HG03520 (cell line): ENCODE results near the gene PAQR5.
"Not testable (repeated sequence)": the region's sequence is repeated elsewhere in the genome, so short reads cannot be mapped to it uniquely, and the experiment has no call there.

Experiments used
- ATAC-seq: cut with Tn5 transposase; IDR thresholded peaks from one replicate; pipeline ENCODE4 v1.9.1; 2021; ENCODE audit warnings: mild to moderate bottlenecking, moderate library complexity; ENCODE audit not compliant: unreplicated experiment

Gene PAQR5

GRCh38 chr15:69415381-69415780 lies 116.7 kb downstream of the PAQR5 start:
- no peak for ATAC-seq

- no peak for ATAC-seq
Observed at GRCh38 chr15:69417581-69417980, 118.9 kb downstream of the PAQR5 start.

- no peak for ATAC-seq
Observed at GRCh38 chr15:69421498-69421897, 122.8 kb downstream of the PAQR5 start.

GRCh38 chr15:69422336-69422895 lies 123.7 kb downstream of the PAQR5 start:
- ATAC-seq = no peak

GRCh38 chr15:69424001-69424400 lies 125.3 kb downstream of the PAQR5 start:
- no peak for ATAC-seq

- no peak for ATAC-seq
Observed at GRCh38 chr15:69424748-69425413, 126.2 kb downstream of the PAQR5 start.

- no peak for ATAC-seq
Observed at GRCh38 chr15:69433831-69434230, 135.1 kb downstream of the PAQR5 start.

GRCh38 chr15:69434238-69434637 lies 135.5 kb downstream of the PAQR5 start:
- ATAC-seq = no peak

GRCh38 chr15:69434679-69435078 lies 136.0 kb downstream of the PAQR5 start:
- ATAC-seq = no peak

GRCh38 chr15:69435985-69436384 lies 137.3 kb downstream of the PAQR5 start:
- no peak for ATAC-seq

GRCh38 chr15:69436951-69437350 lies 138.2 kb downstream of the PAQR5 start:
- no peak for ATAC-seq

GRCh38 chr15:69439623-69440022 lies 140.9 kb downstream of the PAQR5 start:
- no peak for ATAC-seq

- no peak for ATAC-seq
Observed at GRCh38 chr15:69443032-69443611, 144.4 kb downstream of the PAQR5 start.

GRCh38 chr15:69444686-69445085 lies 146.0 kb downstream of the PAQR5 start:
- ATAC-seq = no peak

GRCh38 chr15:69446953-69447352 lies 148.2 kb downstream of the PAQR5 start:
- no peak for ATAC-seq

GRCh38 chr15:69450221-69450620 lies 151.5 kb downstream of the PAQR5 start:
- ATAC-seq = not testable (repeated sequence)

GRCh38 chr15:69450968-69451695 lies 152.4 kb downstream of the PAQR5 start:
- ATAC-seq = no peak

GRCh38 chr15:69451951-69452691 lies 153.4 kb downstream of the PAQR5 start:
- ATAC-seq = peak; percentile 36

- peak; percentile 81 for ATAC-seq
Observed at GRCh38 chr15:69452692-69453521, 154.2 kb downstream of the PAQR5 start, which contains the start of gene RPLP1. Gene RPLP1 (plus strand): TSS chr15:69452818. CDS start chr15:69452949, 131 bp downstream.

- no peak for ATAC-seq
Observed at GRCh38 chr15:69454953-69455352, 156.2 kb downstream of the PAQR5 start.
